Measurements from ENCODE around the gene PLIN4. TPM values are rescaled to one million over a fixed set of nuclear protein-coding genes. Genes with fewer than 3 reads are reported as not detected.

Gene PLIN4
- total RNA-seq, 1 donor from 2014 or later, result 1.3 TPM

- Mint-ChIP-seq H3K4me1 (ENCODE audit: low read depth) (no peaks in the 10 kb centered on the region), H3K36me3 (ENCODE audit: insufficient read depth) (peaks cover 15% of the 10 kb centered on the region), H3K27me3 (no peaks in the 10 kb centered on the region), H3K9me3 (ENCODE audit: low read depth) (no peaks in the 10 kb centered on the region), H3K27ac (no peak overlapping the region), H3K4me3 (ENCODE audit: low read depth) (no peak overlapping the region)
- TF ChIP-seq, protein P1, sequence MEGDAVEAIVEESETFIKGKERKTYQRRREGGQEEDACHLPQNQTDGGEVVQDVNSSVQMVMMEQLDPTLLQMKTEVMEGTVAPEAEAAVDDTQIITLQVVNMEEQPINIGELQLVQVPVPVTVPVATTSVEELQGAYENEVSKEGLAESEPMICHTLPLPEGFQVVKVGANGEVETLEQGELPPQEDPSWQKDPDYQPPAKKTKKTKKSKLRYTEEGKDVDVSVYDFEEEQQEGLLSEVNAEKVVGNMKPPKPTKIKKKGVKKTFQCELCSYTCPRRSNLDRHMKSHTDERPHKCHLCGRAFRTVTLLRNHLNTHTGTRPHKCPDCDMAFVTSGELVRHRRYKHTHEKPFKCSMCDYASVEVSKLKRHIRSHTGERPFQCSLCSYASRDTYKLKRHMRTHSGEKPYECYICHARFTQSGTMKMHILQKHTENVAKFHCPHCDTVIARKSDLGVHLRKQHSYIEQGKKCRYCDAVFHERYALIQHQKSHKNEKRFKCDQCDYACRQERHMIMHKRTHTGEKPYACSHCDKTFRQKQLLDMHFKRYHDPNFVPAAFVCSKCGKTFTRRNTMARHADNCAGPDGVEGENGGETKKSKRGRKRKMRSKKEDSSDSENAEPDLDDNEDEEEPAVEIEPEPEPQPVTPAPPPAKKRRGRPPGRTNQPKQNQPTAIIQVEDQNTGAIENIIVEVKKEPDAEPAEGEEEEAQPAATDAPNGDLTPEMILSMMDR (IDR thresholded peaks at IDR 0.05; ENCODE audit: unreplicated experiment), result no peak
- no peak for DNase-seq (ENCODE audit: low spot score, unreplicated experiment)
Observed at GRCh38 chr19:4504891-4505569, 13.3 kb downstream of the PLIN4 start.

DNA sequence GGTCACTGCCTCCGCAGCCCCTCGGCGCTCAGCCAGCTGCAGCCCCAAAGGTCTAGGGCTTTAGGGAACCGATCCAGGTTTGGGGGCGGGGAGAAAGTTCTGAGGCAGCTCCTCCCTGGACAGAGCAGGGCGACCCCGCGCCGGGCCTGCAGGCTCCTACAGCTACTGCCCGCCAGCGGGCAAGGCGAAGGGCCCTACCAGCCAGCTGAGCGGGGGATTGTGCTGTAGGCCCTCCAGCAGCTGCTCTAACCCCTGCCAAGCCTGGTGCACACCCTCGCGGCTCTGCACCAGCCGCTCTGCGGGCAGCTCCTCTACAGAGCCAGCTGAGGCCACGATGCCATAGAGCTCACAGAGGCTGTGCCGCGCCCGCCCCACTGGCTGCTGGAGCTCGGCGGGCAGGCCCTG lies 14.0 kb downstream of the PLIN4 start:
- no peak for DNase-seq (ENCODE audit: low spot score, unreplicated experiment)
- no peak overlapping the region for H3K27ac Mint-ChIP-seq
- no peaks in the 10 kb centered on the region for H3K27me3 Mint-ChIP-seq
- TF ChIP-seq, protein P1 (IDR thresholded peaks at IDR 0.05; ENCODE audit: unreplicated experiment), result no peak
- H3K4me3 Mint-ChIP-seq (ENCODE audit: low read depth), result no peak overlapping the region
- no peaks in the 10 kb centered on the region for H3K9me3 Mint-ChIP-seq (ENCODE audit: low read depth)
- H3K36me3 Mint-ChIP-seq (ENCODE audit: insufficient read depth), result peaks cover 16% of the 10 kb centered on the region
- H3K4me1 Mint-ChIP-seq (ENCODE audit: low read depth), result no peaks in the 10 kb centered on the region

DNA sequence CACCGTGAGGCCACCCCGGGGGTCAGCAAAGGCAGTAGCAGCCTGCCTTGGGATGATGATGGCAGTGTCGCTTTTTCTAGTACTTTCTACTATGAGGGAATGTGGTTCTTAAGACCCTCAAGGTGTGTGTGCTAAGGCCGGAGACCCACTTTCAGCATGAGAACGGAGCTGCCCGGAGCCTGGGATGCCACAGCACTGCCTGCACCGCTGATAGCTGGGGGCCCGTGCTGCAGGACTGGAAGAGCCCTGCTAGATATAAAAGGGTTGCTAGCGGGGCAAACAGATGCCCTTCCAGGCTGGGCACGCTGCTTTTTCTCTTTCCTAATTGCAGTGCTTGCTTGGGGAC lies 14.5 kb downstream of the PLIN4 start:
- H3K36me3 Mint-ChIP-seq (ENCODE audit: insufficient read depth), result peaks cover 16% of the 10 kb centered on the region
- no peaks in the 10 kb centered on the region for H3K9me3 Mint-ChIP-seq (ENCODE audit: low read depth)
- TF ChIP-seq, protein P1 (IDR thresholded peaks at IDR 0.05; ENCODE audit: unreplicated experiment), result no peak
- no peak for DNase-seq (ENCODE audit: low spot score, unreplicated experiment)
- H3K4me3 Mint-ChIP-seq (ENCODE audit: low read depth), result no peak overlapping the region
- no peak overlapping the region for H3K27ac Mint-ChIP-seq
- H3K4me1 Mint-ChIP-seq (ENCODE audit: low read depth), result no peaks in the 10 kb centered on the region
- no peaks in the 10 kb centered on the region for H3K27me3 Mint-ChIP-seq

- Mint-ChIP-seq H3K36me3 (ENCODE audit: insufficient read depth) (peaks cover 16% of the 10 kb centered on the region), H3K9me3 (ENCODE audit: low read depth) (no peaks in the 10 kb centered on the region), H3K4me1 (ENCODE audit: low read depth) (no peaks in the 10 kb centered on the region), H3K27me3 (no peaks in the 10 kb centered on the region), H3K4me3 (ENCODE audit: low read depth) (no peak overlapping the region), H3K27ac (no peak overlapping the region)
- DNase-seq (ENCODE audit: low spot score, unreplicated experiment), result no peak
- TF ChIP-seq, protein P1 (IDR thresholded peaks at IDR 0.05; ENCODE audit: unreplicated experiment), result no peak
Observed at GRCh38 chr19:4503132-4503824, 15.0 kb downstream of the PLIN4 start.

DNA sequence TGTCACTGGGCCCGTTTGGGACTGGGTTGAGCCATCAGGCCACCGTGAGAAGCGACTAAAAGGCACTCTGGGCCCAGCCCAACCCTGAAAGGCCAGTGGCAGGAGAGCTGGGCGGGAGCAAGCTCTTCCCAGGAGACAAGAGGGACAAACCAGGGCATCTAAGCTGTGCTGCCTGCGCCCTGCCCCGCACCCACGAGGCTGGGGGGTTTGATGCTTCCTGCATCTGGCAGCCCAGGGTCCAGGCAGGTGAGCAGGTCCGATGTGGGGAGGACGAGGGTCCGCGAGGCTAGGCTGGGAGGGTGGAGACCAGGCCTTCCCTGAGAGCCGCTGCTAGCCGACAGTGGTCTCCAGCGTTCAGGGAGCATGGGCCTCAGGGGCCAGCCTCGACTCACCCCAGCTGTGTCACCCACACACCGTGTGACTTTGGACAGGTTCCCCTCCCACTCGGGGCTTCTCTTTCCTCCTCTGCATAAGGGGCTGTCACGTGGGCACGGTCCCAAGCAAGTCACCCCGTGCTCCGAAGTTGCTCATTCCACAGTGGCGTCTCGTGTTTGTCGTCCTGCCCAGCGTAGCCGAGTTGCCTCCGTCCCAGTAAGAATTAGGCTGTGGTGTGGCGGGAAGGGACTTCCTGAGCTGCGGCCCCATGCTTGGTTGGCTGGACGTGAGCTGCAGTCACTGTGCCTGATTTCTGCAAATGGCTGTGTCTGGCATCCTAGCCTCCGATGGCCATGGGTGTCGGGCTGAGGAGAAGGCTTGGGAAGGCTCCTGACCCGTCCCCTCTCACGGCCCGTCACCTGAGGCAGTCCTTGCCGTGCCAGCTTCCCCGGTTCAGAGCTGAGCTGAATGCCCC lies 15.8 kb downstream of the PLIN4 start:
- H3K36me3 Mint-ChIP-seq (ENCODE audit: insufficient read depth), result peaks cover 16% of the 10 kb centered on the region
- DNase-seq (ENCODE audit: low spot score, unreplicated experiment), result no peak
- no peaks in the 10 kb centered on the region for H3K27me3 Mint-ChIP-seq
- H3K4me1 Mint-ChIP-seq (ENCODE audit: low read depth), result no peaks in the 10 kb centered on the region
- H3K4me3 Mint-ChIP-seq (ENCODE audit: low read depth), result no peak overlapping the region
- no peaks in the 10 kb centered on the region for H3K9me3 Mint-ChIP-seq (ENCODE audit: low read depth)
- H3K27ac Mint-ChIP-seq, result no peak overlapping the region
- TF ChIP-seq, protein P1 (IDR thresholded peaks at IDR 0.05; ENCODE audit: unreplicated experiment), result no peak
